Naive thymus-derived CD8-positive, alpha-beta T cell (primary cell): ENCODE results near the gene PPFIA4. TPM values are rescaled to one million over a fixed set of nuclear protein-coding genes. Genes with fewer than 3 reads are reported as not detected.
"Not testable (repeated sequence)": the region's sequence is repeated elsewhere in the genome, so short reads cannot be mapped to it uniquely, and the experiment has no call there.

Source experiments
- ATAC-seq, 2 donors: fragments of 150-1000 bp; cut with Tn5 transposase in 1 of 2; sonication (Bioruptor Pico), chemical (Tn5 transposase) in 1 of 2; 1 replicate in 1 of 2; 2 replicates in 1 of 2; pipeline ENCODE4 v1.10.0; 2021; ENCODE audit warnings: mild to moderate bottlenecking in 2 of 2, moderate library complexity in 2 of 2
- POLR2A ChIA-PET: fragments of 350-600 bp; sonication (Branson Sonifier 250); formaldehyde crosslinking; loops from one replicate; lab custom pipeline; 2021; ENCODE audit warnings: antibody characterized with exemption; lab: Charles Lee
- DNase-seq, 10 donors: peaks; one replicate each; pipeline versions ENCODE4 v3.0.0 to v3.0.0-alpha.2; 2020 to 2022
- H3K27ac Mint-ChIP-seq, 10 donors: one replicate each; pipeline ENCODE4 v1.8.0; 2020 to 2022; ENCODE audit warnings: mild to moderate bottlenecking in 10 of 10, mixed read lengths in 10 of 10, moderate library complexity in 4 of 10, inconsistent platforms in 1 of 10
- H3K27me3 Mint-ChIP-seq, 5 donors: one replicate each; pipeline ENCODE4 v1.8.0; 2021 to 2022; ENCODE audit warnings: mixed read lengths in 5 of 5
- H3K36me3 Mint-ChIP-seq, 3 donors: one replicate each; pipeline ENCODE4 v1.8.0; 2020 to 2022; ENCODE audit warnings: mixed read lengths in 3 of 3, mild to moderate bottlenecking in 2 of 3, inconsistent platforms in 1 of 3
- H3K4me1 Mint-ChIP-seq, 4 donors: one replicate each; pipeline ENCODE4 v1.8.0; 2021 to 2022; ENCODE audit warnings: mixed read lengths in 4 of 4
- H3K4me3 Mint-ChIP-seq, 10 donors: one replicate each; pipeline ENCODE4 v1.8.0; 2020 to 2022; ENCODE audit warnings: mild to moderate bottlenecking in 10 of 10, mixed read lengths in 10 of 10, moderate library complexity in 6 of 10, inconsistent platforms in 1 of 10
- H3K9me3 Mint-ChIP-seq, 9 donors: one replicate each; pipeline ENCODE4 v1.8.0; 2020 to 2022; ENCODE audit warnings: mixed read lengths in 9 of 9, mild to moderate bottlenecking in 3 of 9, inconsistent platforms in 1 of 9, moderate library complexity in 1 of 9
- polyA plus RNA-seq, 3 donors: library from polyadenylated mRNA; unstranded; fragments of 300-500 nt; fragmentation: Illumina TruSeq; gene quantifications; one replicate each; pipeline ENCODE4 v1.2.3, GENCODE V29; 2021
- total RNA-seq, 8 experiments: library from RNA in 2 of 8; stranded (reverse) in 2 of 8; gene quantifications; one replicate each; pipeline ENCODE4 v1.2.3 and lab custom pipeline; 2021 to 2026

PPFIA4 gene
- 1 to 10 TPM; 1.4 to 1.6 TPM for total RNA-seq
- under 1 TPM in 1 of 3 donors, not detected in 2; 0.18 TPM for polyA plus RNA-seq
- 0.67 to 3.1 (median 1.4) reads per million in 6 experiments for total RNA-seq (lab: John Stamatoyannopoulos, UW)

DNA sequence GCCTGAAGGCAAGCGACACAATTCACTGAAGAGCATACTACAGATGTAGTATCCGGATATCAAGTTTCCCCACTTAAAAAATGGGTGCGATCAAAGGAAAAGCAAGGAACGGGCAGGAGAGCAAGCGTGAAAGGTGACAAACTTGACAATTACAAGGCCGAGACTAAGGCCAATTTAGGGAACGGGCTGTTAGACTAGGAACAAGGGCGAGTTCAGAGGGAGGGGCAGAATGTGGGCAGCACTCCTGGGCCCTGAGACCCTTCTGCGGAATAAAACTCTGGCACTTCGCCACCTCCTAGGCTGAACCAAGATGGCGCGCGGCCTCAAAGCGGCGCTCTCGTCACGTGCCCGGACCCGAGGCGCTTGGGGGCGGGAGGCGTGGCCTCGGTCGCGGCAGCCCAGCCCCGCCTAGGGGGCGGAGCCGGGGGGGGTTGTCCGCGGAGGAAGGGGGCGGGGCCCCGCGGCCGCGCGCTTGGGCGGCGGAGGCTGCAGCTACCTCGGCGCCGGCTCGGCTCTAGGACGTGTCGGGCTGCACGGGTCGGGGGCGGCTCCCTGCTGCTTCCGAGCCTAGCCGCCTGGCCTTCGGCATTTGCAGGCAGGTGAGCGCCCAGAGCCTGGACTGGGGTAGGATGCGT is at the start of gene PPFIA4:
PPFIA4 (plus strand) TSS at position 461 of the 635 bp plus-strand sequence. CDS start 12,518 bp downstream, outside the sequence.
- peak within 1 kb of the TSS in 9 of 10 donors; percentile 66 to 95 (median 88) for H3K27ac Mint-ChIP-seq
- DNase-seq (peak; percentile 82 to 94 (median 87)), ATAC-seq (peak; percentile 89)
- peaks cover 0 to 12% (median 0%) of the 10 kb centered on the region in 9 donors for H3K9me3 Mint-ChIP-seq
- POLR2A ChIA-PET, result interaction anchor here (0.6 to 2.1 kb wide), 3 partner anchors 19 to 1071 kb away, joined by 3 to 9 read pairs (median 3); partner anchors contain the start of genes TIMM17A and TMEM183A
- peak within 1 kb of the TSS; percentile 66 to 90 (median 82) for H3K4me3 Mint-ChIP-seq
- peaks cover 0 to 27% (median 0%) of the 10 kb centered on the region in 3 donors for H3K36me3 Mint-ChIP-seq
- H3K4me1 Mint-ChIP-seq, result peaks cover 6 to 11% (median 9%) of the 10 kb centered on the region in 4 donors
- peaks cover 0 to 7% (median 0%) of the 10 kb centered on the region in 5 donors for H3K27me3 Mint-ChIP-seq

DNA sequence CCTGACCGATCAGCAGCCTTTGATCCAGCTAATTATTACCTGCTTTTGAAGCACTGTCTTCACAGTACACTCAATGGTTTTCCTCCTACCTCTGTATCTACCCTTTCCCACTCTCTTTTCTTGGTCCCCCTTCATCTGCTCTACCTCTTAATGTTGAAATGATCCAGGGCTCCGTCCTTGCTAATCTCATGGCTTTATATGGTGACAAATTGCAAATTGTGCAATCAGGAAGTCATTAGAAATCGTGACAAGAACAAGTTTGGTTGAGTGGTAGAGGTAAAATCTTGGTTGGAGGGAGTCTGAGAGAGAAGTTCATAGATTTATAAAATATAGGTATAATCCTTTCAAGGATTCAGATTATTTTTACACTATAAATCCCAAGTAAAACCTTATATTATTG is 49.7 kb upstream of the PPFIA4 start:
- POLR2A ChIA-PET, result no interaction called here
- H3K4me3 Mint-ChIP-seq, result no peak overlapping the region
- H3K36me3 Mint-ChIP-seq, result no peaks in the 10 kb centered on the region
- no peaks in the 10 kb centered on the region for H3K9me3 Mint-ChIP-seq
- H3K27me3 Mint-ChIP-seq, result peaks cover 8 to 46% (median 29%) of the 10 kb centered on the region in 5 donors
- no peak overlapping the region for H3K27ac Mint-ChIP-seq
- no peak for DNase-seq
- no peaks in the 10 kb centered on the region for H3K4me1 Mint-ChIP-seq
- no peak for ATAC-seq

DNA sequence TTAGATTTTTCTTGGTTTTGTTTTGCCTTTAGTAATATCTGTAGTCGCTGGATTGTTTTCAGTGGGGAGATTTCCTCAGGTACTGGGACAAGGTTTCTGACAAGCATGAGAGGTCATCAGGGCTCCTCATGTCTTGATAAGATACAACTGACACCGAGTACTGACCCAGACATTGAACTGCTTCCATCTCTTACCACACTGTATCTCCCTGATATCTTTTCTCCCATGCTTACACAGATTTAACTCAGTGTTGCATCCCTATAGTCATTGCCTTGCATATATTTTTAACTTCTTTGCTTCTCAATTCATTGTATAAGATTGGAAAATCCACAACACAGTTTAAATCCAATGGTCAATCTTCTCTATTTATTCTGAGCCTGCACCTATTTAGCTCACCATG is 46.8 kb upstream of the PPFIA4 start:
- POLR2A ChIA-PET, result no interaction called here
- Mint-ChIP-seq H3K9me3 (no peaks in the 10 kb centered on the region), H3K4me1 (peaks cover 0 to 3% (median 1%) of the 10 kb centered on the region in 4 donors), H3K4me3 (no peak overlapping the region), H3K27ac (no peak overlapping the region), H3K27me3 (peaks cover 8 to 46% (median 29%) of the 10 kb centered on the region in 5 donors), H3K36me3 (no peaks in the 10 kb centered on the region)
- ATAC-seq (no peak), DNase-seq (no peak)

DNA sequence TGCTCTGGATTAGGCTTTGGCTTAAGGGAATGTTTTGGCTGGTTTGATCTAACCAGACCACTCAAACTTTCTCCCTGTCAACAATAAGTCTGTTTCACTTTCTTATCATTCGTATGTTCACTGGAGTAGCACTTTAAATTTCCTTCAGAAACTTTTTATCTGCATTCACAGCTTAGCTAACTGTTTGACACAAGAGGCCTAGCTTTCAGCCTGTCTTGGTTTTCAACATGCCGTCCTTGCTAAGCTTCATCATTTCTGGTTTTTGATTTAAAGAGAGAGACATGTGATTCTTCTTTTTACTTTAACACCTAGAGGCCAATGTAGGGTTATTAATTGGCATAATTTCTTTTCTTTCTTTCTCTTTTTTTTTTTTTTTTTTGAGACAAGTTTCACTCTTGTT is 44.4 kb upstream of the PPFIA4 start:
- POLR2A ChIA-PET, result no interaction called here
- no peak overlapping the region for H3K4me3 Mint-ChIP-seq
- DNase-seq (no peak), ATAC-seq (no peak)
- H3K4me1 Mint-ChIP-seq, result peaks cover 0 to 3% (median 1%) of the 10 kb centered on the region in 4 donors
- H3K36me3 Mint-ChIP-seq, result no peaks in the 10 kb centered on the region
- H3K27ac Mint-ChIP-seq, result peak overlapping the region in 2 of 10 donors; percentile 15 to 48
- H3K9me3 Mint-ChIP-seq, result no peaks in the 10 kb centered on the region
- H3K27me3 Mint-ChIP-seq, result peaks cover 10 to 37% (median 24%) of the 10 kb centered on the region in 5 donors

DNA sequence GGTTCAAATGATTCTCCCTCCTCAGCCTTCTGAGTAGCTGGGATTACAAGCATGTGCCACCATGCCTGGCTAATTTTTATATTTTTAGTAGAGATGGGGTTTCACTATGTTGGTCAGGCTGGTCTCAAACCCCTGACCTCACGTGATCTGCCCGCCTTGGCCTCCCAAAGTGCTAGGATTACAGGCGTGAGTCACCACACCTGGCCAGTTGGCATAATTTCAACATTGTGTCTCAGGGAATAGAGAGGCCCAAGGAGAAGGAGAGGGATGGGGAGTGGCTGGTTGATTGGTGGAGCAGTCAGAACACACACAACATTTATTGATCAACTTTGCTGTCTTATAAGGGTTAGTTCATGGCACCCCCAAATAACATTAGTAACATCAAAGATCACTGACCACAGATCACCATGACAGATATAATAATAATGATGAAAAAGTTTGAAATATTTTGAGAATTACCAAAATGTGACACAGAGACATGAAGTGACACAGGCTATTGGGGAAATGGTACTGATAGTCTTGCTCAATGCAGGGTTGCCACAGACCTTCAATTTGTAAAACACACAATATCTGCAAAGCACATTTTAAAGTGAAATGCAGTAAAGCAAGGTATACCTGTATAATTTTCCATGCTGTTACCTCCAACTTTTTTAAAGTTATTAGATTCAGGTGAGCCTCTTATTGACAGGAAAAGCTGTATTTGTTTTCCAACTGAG is 43.4 kb upstream of the PPFIA4 start:
- peaks cover 0 to 3% (median 1%) of the 10 kb centered on the region in 4 donors for H3K4me1 Mint-ChIP-seq
- POLR2A ChIA-PET, result no interaction called here
- no peak for ATAC-seq
- peak overlapping the region in 1 of 10 donors; percentile 25 for H3K27ac Mint-ChIP-seq
- H3K36me3 Mint-ChIP-seq, result no peaks in the 10 kb centered on the region
- peaks cover 6 to 28% (median 16%) of the 10 kb centered on the region in 5 donors for H3K27me3 Mint-ChIP-seq
- H3K9me3 Mint-ChIP-seq, result no peaks in the 10 kb centered on the region
- H3K4me3 Mint-ChIP-seq, result no peak overlapping the region
- DNase-seq, result no peak

DNA sequence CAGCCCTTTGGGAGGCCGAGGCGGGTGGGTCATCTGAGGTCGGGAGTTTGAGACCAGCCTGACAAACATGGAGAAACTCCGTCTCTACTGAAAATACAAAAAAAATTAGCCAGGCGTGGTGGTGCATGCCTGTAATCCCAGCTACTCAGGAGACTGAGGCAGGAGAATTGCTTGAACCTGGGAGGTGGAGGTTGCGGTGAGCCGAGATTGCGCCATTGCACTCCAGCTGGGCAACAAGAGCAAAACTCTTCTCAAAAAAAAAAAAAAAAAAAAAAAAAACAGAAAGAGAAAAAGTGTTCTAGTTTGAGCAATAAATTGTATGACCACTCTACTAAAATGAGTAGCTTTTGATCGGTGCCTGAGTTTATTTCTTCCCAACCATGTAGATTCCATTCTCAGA is 40.2 kb upstream of the PPFIA4 start:
- not testable (repeated sequence) for H3K27me3 Mint-ChIP-seq, H3K9me3 Mint-ChIP-seq, H3K27ac Mint-ChIP-seq, H3K36me3 Mint-ChIP-seq, ATAC-seq, DNase-seq, H3K4me3 Mint-ChIP-seq
- H3K4me1 Mint-ChIP-seq, result peaks cover 0 to 27% (median 1%) of the 10 kb centered on the region in 4 donors
- POLR2A ChIA-PET, result interaction anchor here (0.6 kb wide), 1 partner anchor 49 kb away, joined by 5 read pairs; no protein-coding TSS in a partner anchor

DNA sequence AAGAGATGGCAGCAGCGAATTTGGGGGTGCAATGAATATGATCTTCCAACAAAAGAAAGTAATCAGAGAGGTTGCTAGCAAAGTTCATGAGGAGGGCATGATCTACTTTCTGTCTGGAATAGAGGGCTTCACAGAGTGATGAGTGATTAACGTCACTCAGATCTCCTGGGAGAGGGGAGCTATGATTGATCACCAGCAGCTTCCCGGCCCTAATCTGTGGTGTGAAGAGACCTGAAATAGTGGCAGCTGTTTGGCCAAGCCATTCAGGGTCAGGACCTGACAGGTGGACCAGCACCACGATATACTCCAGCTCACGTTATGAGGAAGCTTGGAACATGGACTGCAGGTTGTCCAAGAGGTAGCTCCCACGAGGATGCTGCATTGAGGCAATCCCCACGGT is 39.0 kb upstream of the PPFIA4 start:
- ATAC-seq, result no peak
- no peak for DNase-seq
- Mint-ChIP-seq H3K9me3 (peaks cover 0 to 8% (median 0%) of the 10 kb centered on the region in 9 donors), H3K27me3 (peaks cover 0 to 12% (median 10%) of the 10 kb centered on the region in 5 donors), H3K4me1 (peaks cover 0 to 26% (median 0%) of the 10 kb centered on the region in 4 donors), H3K27ac (no peak overlapping the region), H3K4me3 (no peak overlapping the region), H3K36me3 (no peaks in the 10 kb centered on the region)
- POLR2A ChIA-PET, result no interaction called here

DNA sequence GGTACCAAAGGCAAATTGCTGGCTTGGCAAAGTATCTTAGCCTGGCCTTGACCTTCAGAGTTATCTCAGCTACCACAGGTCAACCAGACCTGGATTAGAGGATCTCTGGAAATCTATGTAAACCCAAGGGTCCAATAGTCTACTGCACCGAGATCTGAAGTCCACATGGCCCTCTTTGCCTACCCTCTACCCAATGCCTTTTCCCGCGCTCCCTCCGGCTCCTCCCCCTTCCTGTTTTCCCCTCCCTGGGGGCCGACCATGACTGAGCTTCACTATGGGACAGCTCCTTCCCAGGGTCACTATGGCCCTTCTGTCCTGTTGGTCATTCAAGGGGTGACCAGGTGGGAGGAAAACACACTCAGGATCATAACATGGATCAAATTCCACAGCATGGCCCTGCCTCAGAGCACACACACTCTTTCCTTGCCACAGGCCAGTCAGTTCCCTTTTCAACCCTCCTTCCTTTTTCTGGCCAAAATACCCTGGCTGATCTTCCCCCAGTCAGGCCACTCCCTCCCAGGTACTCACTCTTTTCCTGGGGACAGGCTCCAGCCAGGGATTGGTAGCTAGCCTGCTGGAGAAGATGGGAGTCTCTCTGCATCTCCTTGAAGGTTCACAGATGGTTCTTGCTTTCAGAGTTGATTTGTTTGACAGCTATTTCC is 38.2 kb upstream of the PPFIA4 start:
- Mint-ChIP-seq H3K9me3 (peaks cover 0 to 8% (median 0%) of the 10 kb centered on the region in 9 donors), H3K4me1 (peaks cover 0 to 26% (median 0%) of the 10 kb centered on the region in 4 donors), H3K27ac (no peak overlapping the region), H3K36me3 (no peaks in the 10 kb centered on the region), H3K4me3 (no peak overlapping the region), H3K27me3 (peaks cover 0 to 14% (median 12%) of the 10 kb centered on the region in 5 donors)
- DNase-seq, result no peak
- POLR2A ChIA-PET, result no interaction called here
- no peak for ATAC-seq

DNA sequence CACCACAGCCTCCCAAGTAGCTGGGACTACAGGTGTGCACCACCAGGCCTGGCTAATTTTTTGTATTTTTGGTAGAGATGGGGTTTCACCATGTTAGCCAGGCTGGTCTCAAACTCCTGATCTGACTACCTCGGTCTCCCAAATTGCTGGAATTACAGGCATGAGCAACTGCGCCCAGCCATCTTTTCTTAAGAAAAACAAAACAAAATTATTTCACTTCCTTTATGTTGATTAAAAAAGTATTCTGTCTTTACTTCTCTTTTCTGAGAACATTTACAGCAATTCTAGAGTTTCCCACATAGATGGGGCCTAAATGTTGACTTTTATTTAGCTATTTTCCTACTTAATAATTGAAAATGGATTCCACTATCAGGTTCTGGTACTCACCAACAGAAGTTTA is 36.4 kb upstream of the PPFIA4 start:
- no peaks in the 10 kb centered on the region for H3K36me3 Mint-ChIP-seq
- POLR2A ChIA-PET, result interaction anchor here (0.6 to 0.9 kb wide), 2 partner anchors 62 to 500 kb away, joined by 3 read pairs; partner anchors contain the start of gene KLHL12
- ATAC-seq (no peak), DNase-seq (no peak)
- no peak overlapping the region for H3K27ac Mint-ChIP-seq
- H3K4me1 Mint-ChIP-seq, result peaks cover 0 to 26% (median 0%) of the 10 kb centered on the region in 4 donors
- no peak overlapping the region for H3K4me3 Mint-ChIP-seq
- peaks cover 5 to 28% (median 22%) of the 10 kb centered on the region in 5 donors for H3K27me3 Mint-ChIP-seq
- peaks cover 0 to 8% (median 0%) of the 10 kb centered on the region in 9 donors for H3K9me3 Mint-ChIP-seq

DNA sequence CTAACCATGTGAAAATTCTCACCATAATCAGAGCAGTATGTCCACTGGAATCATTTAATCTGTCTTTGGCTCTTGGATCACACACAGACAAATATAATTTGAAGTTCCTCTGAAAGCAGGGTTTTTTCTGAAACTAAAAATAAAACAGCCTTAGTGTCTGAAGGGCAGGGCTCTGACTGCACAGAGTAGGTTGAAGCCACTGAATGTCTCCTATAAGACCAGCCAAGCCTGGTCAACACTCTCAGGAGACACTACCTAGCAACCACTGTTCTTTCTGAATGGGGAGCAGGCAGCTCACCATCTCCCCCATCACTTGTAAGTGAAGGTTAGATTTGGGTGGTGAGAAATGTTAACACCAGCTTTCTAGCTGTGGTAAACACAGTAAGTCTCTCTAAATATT is 35.2 kb upstream of the PPFIA4 start:
- DNase-seq (no peak), ATAC-seq (no peak)
- H3K4me3 Mint-ChIP-seq, result no peak overlapping the region
- peaks cover 5 to 40% (median 31%) of the 10 kb centered on the region in 5 donors for H3K27me3 Mint-ChIP-seq
- POLR2A ChIA-PET, result no interaction called here
- H3K4me1 Mint-ChIP-seq, result peaks cover 0 to 26% (median 0%) of the 10 kb centered on the region in 4 donors
- no peaks in the 10 kb centered on the region for H3K36me3 Mint-ChIP-seq
- H3K9me3 Mint-ChIP-seq, result peaks cover 0 to 8% (median 0%) of the 10 kb centered on the region in 9 donors
- H3K27ac Mint-ChIP-seq, result no peak overlapping the region

DNA sequence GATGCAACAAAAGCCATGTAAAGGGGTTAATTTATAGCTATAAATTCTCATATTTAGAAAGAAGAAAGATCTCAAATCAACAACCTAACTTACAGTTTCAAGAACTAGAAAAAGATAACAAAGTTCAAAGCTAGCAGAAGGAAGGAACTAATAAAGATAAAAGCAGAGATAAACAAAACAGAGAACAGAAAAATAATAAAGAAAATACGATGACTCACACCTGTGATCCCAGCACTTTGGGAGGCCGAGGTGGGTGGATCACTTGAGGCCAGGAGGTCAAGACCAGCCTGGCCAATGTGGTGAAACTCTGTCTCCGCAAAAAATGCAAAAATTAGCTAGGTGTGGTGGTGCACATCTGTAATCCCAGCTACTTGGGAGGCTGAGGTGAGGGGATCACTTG is 31.5 kb upstream of the PPFIA4 start:
- ATAC-seq (no peak), DNase-seq (no peak)
- H3K36me3 Mint-ChIP-seq, result no peaks in the 10 kb centered on the region
- no peak overlapping the region for H3K27ac Mint-ChIP-seq
- H3K9me3 Mint-ChIP-seq, result peaks cover 0 to 8% (median 0%) of the 10 kb centered on the region in 9 donors
- POLR2A ChIA-PET, result interaction anchor here (1.4 kb wide), 1 partner anchor 12 kb away, joined by 3 read pairs; the partner anchor contains the start of gene TMEM183A
- H3K4me1 Mint-ChIP-seq, result peaks cover 0 to 22% (median 6%) of the 10 kb centered on the region in 4 donors
- peaks cover 7 to 58% (median 32%) of the 10 kb centered on the region in 5 donors for H3K27me3 Mint-ChIP-seq
- H3K4me3 Mint-ChIP-seq, result no peak overlapping the region
